Fibroblast of lung (primary cell): Measurements from ENCODE around the gene PREB. TPM values are rescaled to one million over a fixed set of nuclear protein-coding genes. Genes with fewer than 3 reads are reported as not detected.

Source experiments
- DNase-seq, 2 donors: peaks; one replicate each; pipeline versions ENCODE4 v3.0.0 to v3.0.0-alpha.2; 2010; ENCODE audit warnings: low read depth in 2 of 2
- H2AFZ ChIP-seq: 2 replicates; pipeline ENCODE4 v1.5.1; 2012; ENCODE audit warnings: low read length, control low read depth, inconsistent platforms
- H3K27ac ChIP-seq: 2 replicates; pipeline ENCODE4 v1.5.1; 2011; ENCODE audit warnings: low read length, control low read depth; ENCODE audit not compliant: insufficient read depth
- H3K27me3 ChIP-seq: 2 replicates; pipeline ENCODE4 v1.5.1; 2011; ENCODE audit warnings: mild to moderate bottlenecking, low read length; ENCODE audit not compliant: control insufficient read depth, insufficient read depth
- H3K36me3 ChIP-seq: 2 replicates; pipeline ENCODE4 v1.5.1; 2011; ENCODE audit warnings: low read length; ENCODE audit not compliant: control insufficient read depth, insufficient read depth
- H3K4me1 ChIP-seq: 2 replicates; pipeline ENCODE4 v1.5.1; 2011; ENCODE audit warnings: low read length; ENCODE audit not compliant: control insufficient read depth, insufficient read depth; ENCODE audit errors: extremely low read depth
- H3K4me2 ChIP-seq: 2 replicates; pipeline ENCODE4 v1.5.1; 2011; ENCODE audit warnings: low read length, control low read depth; ENCODE audit not compliant: insufficient read depth; ENCODE audit errors: extremely low read depth
- H3K4me3 ChIP-seq, 4 experiments: fragments of 200-600 bp in 1 of 4; sonication (generic) in 1 of 4; replicated peaks in 1 of 4; 2 replicates each; pipeline ENCODE4 v1.5.1; 2011 to 2016; ENCODE audit warnings: low read length in 4 of 4, low read depth in 3 of 4, mild to moderate bottlenecking in 3 of 4, control low read depth in 2 of 4, inconsistent platforms in 1 of 4, mixed read lengths in 1 of 4; ENCODE audit not compliant: insufficient read depth in 1 of 4; ENCODE audit errors: control extremely low read depth in 1 of 4
- H3K79me2 ChIP-seq: 2 replicates; pipeline ENCODE4 v1.5.1; 2012; ENCODE audit warnings: mild to moderate bottlenecking, low read length, inconsistent platforms; ENCODE audit not compliant: control insufficient read depth, insufficient read depth
- H3K9ac ChIP-seq: 2 replicates; pipeline ENCODE4 v1.5.1; 2011; ENCODE audit warnings: mild to moderate bottlenecking, low read length, control low read depth; ENCODE audit not compliant: insufficient read depth
- H3K9me3 ChIP-seq: 2 replicates; pipeline ENCODE4 v1.5.1; 2012; ENCODE audit warnings: low read depth, low read length; ENCODE audit not compliant: control insufficient read depth, insufficient read depth
- H4K20me1 ChIP-seq: 2 replicates; pipeline ENCODE4 v1.5.1; 2011; ENCODE audit warnings: low read length; ENCODE audit not compliant: control insufficient read depth, insufficient read depth; ENCODE audit errors: extremely low read depth
- CTCF ChIP-seq, 2 donors: IDR thresholded peaks in 1 of 2; conservative IDR thresholded peaks in 1 of 2; 1 replicate in 1 of 2; 2 replicates in 1 of 2; pipeline ENCODE4 v1.5.1; 2011 to 2012; ENCODE audit warnings: low read length in 2 of 2, control low read depth in 1 of 2, inconsistent platforms in 1 of 2, low read depth in 1 of 2, mild to moderate bottlenecking in 1 of 2
- EZH2 ChIP-seq: IDR thresholded peaks from 2 replicates; pipeline ENCODE4 v1.5.1; 2012; ENCODE audit warnings: low read length, control low read depth, mild to moderate bottlenecking; ENCODE audit errors: missing control alignments
- polyA plus RNA-seq, 2 donors: library from polyadenylated mRNA; depleted of rRNA in 1 of 2; stranded (reverse) in 1 of 2; unstranded in 1 of 2; fragments of >200 nt; gene quantifications; 2 replicates each; pipeline ENCODE4 v1.2.1, GENCODE V29; 2011 to 2012; ENCODE audit warnings: missing spikeins in 1 of 2
- total RNA-seq: library from RNA; depleted of rRNA; stranded (reverse); fragments of >200 nt; gene quantifications from 2 replicates; pipeline ENCODE4 v1.2.1, GENCODE V29; 2014

PREB gene
- total and polyA plus RNA-seq, 2 donors (not counting 1 experiment from before 2014, with no cell fraction given): 36.0 to 42.9 TPM

GRCh38 chr2:27152796-27153464 lies 18.5 kb upstream of the PREB start:
- H3K4me3 ChIP-seq: no peak overlapping the region
- no peaks in the 10 kb centered on the region for H4K20me1 ChIP-seq
- H3K27ac ChIP-seq: no peak overlapping the region
- H3K79me2 ChIP-seq: no peaks in the 10 kb centered on the region
- no peaks in the 10 kb centered on the region for H3K4me1 ChIP-seq
- no peaks in the 10 kb centered on the region for H3K9me3 ChIP-seq
- H2AFZ ChIP-seq: no peak overlapping the region
- peak in 1 of 2 donors; percentile 44 for DNase-seq
- no peak overlapping the region for H3K9ac ChIP-seq
- no peaks in the 10 kb centered on the region for H3K36me3 ChIP-seq
- H3K4me2 ChIP-seq: no peak overlapping the region
- TF ChIP-seq EZH2: no peak
- peaks cover 28% of the 10 kb centered on the region for H3K27me3 ChIP-seq

- H4K20me1 ChIP-seq: no peaks in the 10 kb centered on the region
- H3K36me3 ChIP-seq: no peaks in the 10 kb centered on the region
- no peak overlapping the region for H3K27ac ChIP-seq
- H3K9ac ChIP-seq: no peak overlapping the region
- H3K4me1 ChIP-seq: no peaks in the 10 kb centered on the region
- H3K9me3 ChIP-seq: no peaks in the 10 kb centered on the region
- H3K79me2 ChIP-seq: no peaks in the 10 kb centered on the region
- H3K27me3 ChIP-seq: peaks cover 30% of the 10 kb centered on the region
- no peak overlapping the region for H2AFZ ChIP-seq
- H3K4me3 ChIP-seq: no peak overlapping the region
- TF ChIP-seq EZH2: no peak
- TF ChIP-seq CTCF (conservative IDR thresholded peaks at IDR 0.05 in 1 of 2, IDR thresholded peaks at IDR 0.05 in 1 of 2; ENCODE audit: low read depth in 1 of 2, low read length in 2 of 2): no peak
- no peak for DNase-seq
- H3K4me2 ChIP-seq: no peak overlapping the region
Observed at GRCh38 chr2:27152102-27152795, 17.8 kb upstream of the PREB start.

- no peak for TF ChIP-seq EZH2
- no peak for TF ChIP-seq CTCF (conservative IDR thresholded peaks at IDR 0.05 in 1 of 2, IDR thresholded peaks at IDR 0.05 in 1 of 2; ENCODE audit: low read depth in 1 of 2, low read length in 2 of 2)
- Histone ChIP-seq H3K27ac (no peak overlapping the region), H3K27me3 (peaks cover 30% of the 10 kb centered on the region), H3K4me1 (no peaks in the 10 kb centered on the region), H3K9me3 (no peaks in the 10 kb centered on the region), H3K4me2 (no peak overlapping the region), H3K9ac (no peak overlapping the region), H4K20me1 (no peaks in the 10 kb centered on the region), H2AFZ (no peak overlapping the region), H3K36me3 (no peaks in the 10 kb centered on the region), H3K79me2 (no peaks in the 10 kb centered on the region), H3K4me3 (no peak overlapping the region)
- no peak for DNase-seq
Observed at GRCh38 chr2:27150639-27151230, 16.3 kb upstream of the PREB start.
